G401 (cell line): ENCODE measurements around the gene ZNF625. TPM values are rescaled to one million over a fixed set of nuclear protein-coding genes. Genes with fewer than 3 reads are reported as not detected.
A peak's percentile ranks its signal among the peaks of the same experiment; 100 is the strongest.

Experiments used
- DNase-seq: peaks from one replicate; pipeline ENCODE4 v3.0.0-alpha.2; 2015; ENCODE audit warnings: low spot score
- in situ Hi-C: cut with HindIII; loops from 2 replicates; pipeline ENCODE4 v1.10.0; 2016; ENCODE audit warnings: low sequenced_read_pairs, mixed read lengths
- total RNA-seq: library from RNA; depleted of rRNA; stranded (reverse); fragments of >200 nt; shearing (Covaris generic); gene quantifications from 2 replicates; pipeline ENCODE4 v1.2.3, GENCODE V29; 2014; rRNA removed

ZNF625 gene
- 6.9 and 8.8 TPM in 2 replicates for total RNA-seq

- peak; percentile 97 for DNase-seq
- in situ Hi-C loops, result no loop called here
Measured at GRCh38 chr19:12156223-12157058, at the start of gene ZNF625. Gene ZNF625 (minus strand): TSS chr19:12156734. CDS start chr19:12156558, 176 bp downstream.

DNA sequence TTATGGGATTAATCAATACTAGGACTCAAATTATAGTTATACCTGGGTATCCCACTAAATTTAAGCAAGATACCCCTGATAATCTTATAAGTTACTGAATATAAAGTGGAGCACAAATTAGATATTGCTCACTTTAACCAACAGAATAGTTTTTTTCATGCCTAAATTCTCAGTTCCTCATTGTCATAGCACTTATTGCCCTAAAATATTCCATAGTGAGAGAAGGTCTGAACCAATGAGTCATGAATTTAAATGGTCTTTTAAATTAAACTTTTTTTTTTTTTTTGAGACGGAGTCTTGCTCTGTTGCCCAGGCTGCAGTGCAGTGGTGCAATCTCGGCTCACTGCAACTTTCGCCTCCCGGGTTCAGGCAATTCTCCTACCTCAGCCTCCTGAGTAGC lies 48.8 kb upstream of the ZNF625 start:
- in situ Hi-C loops, result no loop called here
- DNase-seq, result no peak

DNA sequence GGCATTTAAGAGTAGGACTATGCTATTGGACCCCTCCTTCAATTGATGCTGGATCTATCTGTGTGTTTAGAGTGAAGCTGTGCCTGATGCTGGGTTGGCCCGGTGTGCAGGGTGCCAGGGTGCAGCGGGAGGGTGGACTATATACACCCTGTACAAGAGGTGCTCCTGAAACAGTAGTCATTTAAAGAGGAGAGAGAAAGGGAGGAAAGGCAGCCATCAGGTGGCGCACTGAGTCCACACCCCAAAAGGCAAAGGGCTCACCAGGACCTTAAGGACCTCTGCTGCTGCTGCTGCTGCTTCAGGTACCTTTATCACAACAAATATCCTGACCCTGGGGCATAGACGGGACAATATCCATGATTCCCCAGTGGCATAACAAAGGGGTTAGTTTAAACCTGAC lies 45.7 kb upstream of the ZNF625 start:
- no peak for DNase-seq
- in situ Hi-C loops, result no loop called here

- no peak for DNase-seq
- in situ Hi-C loops, result no loop called here
Measured at GRCh38 chr19:12199757-12200419, 43.4 kb upstream of the ZNF625 start.

DNA sequence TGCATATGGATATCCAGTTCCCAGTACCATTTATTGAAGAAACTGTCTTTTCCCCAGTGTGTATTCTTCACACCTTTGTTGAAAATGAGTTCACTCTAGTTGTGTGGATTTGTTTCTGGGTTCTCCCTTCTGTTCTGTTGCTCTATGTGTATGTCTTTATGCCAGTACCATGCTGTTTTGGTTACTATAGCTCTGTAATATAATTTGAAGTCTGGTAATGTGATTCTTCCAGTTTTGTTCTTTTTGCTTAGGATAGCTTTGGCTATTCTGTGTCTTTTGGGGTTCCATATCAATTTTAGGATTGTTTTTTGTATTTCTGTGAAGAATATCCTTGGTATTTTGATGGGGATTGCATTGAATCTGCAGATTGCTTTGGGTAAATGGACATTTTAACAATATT lies 41.6 kb upstream of the ZNF625 start:
- in situ Hi-C loops, result no loop called here
- no peak for DNase-seq

DNA sequence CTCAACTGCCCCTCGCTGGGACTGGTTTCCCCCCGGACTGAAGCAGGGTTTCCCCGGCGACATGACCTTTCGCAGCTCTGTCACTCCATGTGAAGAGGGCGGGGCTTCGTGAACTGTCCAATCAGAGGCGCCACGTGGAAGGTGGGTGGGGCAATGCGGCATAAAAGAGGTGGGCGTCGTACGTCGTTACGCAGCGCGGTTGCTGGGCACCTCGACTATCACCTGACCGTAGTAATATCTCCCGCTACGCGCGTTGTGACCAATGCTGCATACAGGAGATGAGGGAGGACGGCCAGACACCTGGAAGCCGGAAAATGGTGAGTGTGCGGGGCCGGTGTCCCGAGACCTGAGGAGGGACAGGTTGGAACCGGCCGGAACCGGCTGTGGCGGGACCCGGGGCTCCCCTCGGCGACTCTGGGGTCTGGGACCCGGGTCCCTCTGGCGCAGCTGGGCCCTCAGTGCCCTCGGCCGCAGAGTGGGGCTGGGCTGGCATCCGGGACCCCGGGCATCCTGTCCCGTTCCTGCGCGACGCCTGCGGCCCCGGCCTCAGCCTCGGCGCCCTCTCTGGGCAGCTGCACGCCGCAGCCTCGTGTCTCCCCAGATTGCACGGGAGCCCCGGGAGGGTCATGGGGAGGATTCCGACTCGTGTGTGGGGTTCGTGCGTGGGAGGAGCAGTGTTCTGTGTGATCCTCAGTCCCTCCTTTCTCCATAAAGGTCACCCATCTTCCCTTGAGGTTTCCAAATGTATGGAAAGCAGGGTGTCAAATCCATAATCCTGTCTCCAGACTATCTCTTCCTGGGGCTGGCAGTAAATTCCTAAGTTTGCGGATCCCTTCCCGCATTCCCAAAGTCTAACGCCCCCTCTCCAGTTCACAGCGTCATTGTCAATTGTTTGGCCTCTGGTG lies 38.5 kb upstream of the ZNF625 start:
- DNase-seq, result peak; percentile 96
- in situ Hi-C loops, result no loop called here

GRCh38 chr19:12187625-12188024 lies 31.1 kb upstream of the ZNF625 start:
- DNase-seq, result no peak
- in situ Hi-C loops, result loop anchor here (10.0 kb wide), 1 partner anchor 73 kb away; no protein-coding TSS in a partner anchor

GRCh38 chr19:12180377-12180776 lies 23.8 kb upstream of the ZNF625 start:
- DNase-seq, result no peak
- in situ Hi-C loops, result loop anchor here (10.0 kb wide), 1 partner anchor 66 kb away; no protein-coding TSS in a partner anchor

GRCh38 chr19:12166626-12167025 lies 10.1 kb upstream of the ZNF625 start:
- in situ Hi-C loops, result no loop called here

GRCh38 chr19:12163826-12164225 lies 7.3 kb upstream of the ZNF625 start:
- DNase-seq, result no peak
- in situ Hi-C loops, result no loop called here

More at GRCh38 chr19:12166626-12167025, 10.1 kb upstream of the ZNF625 start:
- no peak for DNase-seq

GRCh38 chr19:12162882-12163806 lies 6.6 kb upstream of the ZNF625 start, which contains the start of gene ZNF136:
Gene ZNF136 (plus strand): TSS chr19:12163096. CDS start chr19:12163204, 108 bp downstream.
- peak; percentile 95 for DNase-seq
- in situ Hi-C loops, result no loop called here

GRCh38 chr19:12162513-12162881 lies 6.0 kb upstream of the ZNF625 start:
- no peak for DNase-seq
- in situ Hi-C loops, result no loop called here

DNA sequence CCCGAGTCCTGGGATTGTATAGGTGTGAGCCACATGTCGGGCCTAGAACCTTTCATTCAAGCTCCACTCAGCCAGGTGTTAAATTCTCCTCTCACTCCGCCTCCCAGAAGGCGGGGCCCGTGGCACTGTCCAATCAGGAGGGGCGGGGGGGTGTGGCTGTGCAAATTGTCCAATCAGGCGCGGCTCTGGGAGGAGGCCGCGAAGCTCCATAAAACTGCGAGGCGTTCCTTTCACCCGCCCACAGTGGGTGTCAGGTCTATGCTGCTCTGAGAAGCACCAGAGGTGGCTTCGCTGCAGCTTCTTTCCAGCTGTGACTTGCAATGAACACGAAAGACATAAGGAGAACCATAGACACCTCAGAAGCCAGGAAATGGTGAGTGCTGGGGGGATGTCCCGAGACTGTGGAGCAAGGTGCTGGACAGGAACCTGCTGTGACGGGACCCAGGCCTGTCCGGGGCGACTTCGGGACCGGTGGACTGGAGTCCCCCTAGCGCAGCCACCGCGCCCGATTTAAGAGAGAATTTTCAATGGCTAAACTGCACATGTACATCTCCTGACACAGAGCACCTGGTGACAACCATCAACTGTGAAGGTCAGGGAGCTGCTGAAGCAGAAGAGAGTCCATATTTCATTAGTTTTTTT lies 3.4 kb upstream of the ZNF625 start:
- in situ Hi-C loops, result no loop called here
- DNase-seq, result no peak

- in situ Hi-C loops, result no loop called here
- DNase-seq, result peak; percentile 19
Measured at GRCh38 chr19:12155324-12155860, 1.1 kb downstream of the ZNF625 start.

DNA sequence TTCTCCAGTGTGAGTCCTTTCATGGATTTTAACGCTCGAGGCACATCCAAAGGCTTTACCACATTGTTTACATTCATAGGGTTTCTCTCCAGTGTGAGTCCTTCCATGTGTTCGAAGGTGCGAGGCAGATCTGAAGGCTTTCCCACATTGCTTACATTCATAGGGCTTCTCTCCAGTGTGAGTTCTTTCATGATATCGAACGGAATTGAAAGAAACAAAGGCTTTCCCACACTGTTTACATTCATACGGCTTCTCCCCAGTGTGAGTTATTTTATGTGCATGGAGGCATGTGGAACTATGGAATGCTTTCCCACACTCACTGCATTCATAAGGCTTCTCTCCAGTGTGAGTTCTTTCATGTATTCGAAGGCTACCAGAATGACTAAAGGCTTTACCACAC lies 11.2 kb downstream of the ZNF625 start:
- no peak for DNase-seq
- in situ Hi-C loops, result no loop called here

DNA sequence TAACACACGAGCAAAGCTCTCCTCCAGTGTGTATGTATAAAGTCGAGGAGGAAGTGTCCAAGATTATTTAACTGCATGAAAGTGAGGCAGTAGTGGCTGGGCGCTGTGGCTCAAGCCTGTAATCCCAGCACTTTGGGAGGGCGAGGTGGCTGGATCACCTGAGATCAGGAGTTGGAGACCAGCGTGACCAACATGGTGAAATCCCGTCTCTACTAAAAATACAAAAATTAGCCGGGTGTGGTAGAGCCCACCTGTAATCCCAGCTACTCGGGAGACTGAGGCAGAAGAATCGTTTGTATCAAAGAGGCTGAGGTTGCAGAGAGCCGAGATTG lies 15.2 kb downstream of the ZNF625 start:
- in situ Hi-C loops, result no loop called here
- no peak for DNase-seq

DNA sequence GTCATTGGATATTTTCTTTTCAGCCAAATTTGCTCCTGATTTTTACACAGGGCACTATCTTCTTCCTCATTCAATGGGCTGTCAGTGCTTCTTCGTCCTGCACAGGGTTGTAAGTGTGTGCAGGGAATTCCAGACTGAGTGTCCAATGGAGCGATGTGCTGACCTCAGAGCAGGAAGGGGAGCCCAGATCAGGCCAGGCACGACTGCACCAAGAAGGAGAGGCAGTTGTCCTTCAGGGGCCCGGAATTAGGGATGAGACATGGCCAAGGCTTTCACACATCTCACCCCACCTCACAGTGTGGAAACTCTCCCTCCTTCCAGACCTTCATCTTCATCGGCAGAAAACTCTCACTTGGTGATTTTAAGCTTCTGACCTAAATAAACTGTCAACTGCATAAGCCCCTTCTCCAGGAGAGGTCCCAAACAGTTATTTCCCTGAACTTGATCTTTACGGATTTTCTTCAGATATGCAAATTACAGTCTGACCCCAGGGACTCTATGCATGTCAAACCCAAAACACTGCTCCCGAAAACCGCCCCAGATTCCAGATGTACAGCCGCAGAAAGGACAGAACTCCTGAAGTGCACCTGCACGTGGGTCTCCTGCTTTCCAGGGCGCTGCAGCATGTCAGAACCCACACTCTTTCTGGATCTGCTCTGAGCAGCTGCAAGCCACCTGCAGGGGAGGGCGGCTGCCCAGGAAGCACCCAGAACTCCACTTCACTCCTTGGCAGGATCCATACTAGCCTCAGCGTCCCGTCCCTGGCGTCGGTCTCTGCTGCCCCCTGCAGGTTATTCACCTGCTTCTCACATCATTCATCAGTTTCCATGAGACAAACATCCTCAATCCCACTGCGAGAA lies 15.8 kb downstream of the ZNF625 start:
- DNase-seq, result peak; percentile 88
- in situ Hi-C loops, result no loop called here
